ENCODE results near the gene GNAI3. TPM values are rescaled to one million over a fixed set of nuclear protein-coding genes. Genes with fewer than 3 reads are reported as not detected.

GNAI3 gene
- total RNA-seq, 2 experiments from 2014 or later = 3.8 to 6.1 TPM

DNA sequence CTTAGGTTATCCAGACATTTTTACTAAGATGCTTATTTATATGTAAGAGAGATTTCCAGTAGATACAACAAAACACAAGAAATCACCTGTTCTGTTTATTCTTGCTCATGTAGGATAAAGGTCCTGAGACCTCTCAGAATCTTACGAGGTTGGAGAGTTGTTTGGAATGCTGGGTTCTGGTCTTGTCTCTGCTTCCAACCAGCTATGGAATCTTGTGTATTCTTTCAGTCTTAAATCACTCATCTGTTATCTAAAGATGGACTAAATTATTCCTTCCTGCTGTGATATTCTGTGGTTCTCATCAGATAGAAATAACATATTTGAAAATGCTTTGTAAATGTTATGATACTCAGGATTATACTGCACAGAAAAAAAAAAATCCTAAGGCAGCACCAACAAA, 49.7 kb downstream of the GNAI3 start:
- no peaks in the 10 kb centered on the region for H3K9me3 ChIP-seq (ENCODE audit: low read length)
- BruUV-seq (replicated peaks) = no TSS peak

DNA sequence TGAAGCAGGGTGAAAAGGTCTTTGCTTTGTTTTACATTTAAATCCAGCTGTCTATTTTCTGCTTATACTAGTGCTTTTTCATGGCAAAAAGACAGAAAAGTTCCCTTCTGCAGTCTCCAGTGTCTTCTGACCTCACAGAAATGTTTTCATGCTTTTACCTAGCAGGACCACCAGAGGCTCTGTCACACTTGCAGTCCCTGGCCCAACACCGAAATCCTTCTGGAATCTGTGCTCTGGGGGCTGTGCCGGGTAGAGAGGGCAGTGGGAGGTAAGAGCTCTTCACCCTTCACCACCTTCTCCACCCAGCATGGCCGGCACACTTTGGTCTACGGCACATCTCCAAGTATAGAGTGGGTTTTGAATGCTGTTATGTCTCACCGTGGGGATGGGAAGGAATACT, 50.2 kb downstream of the GNAI3 start:
- ChIA-PET CTCF (ENCODE audit: unreplicated experiment) (no interaction called here), POLR2A (interaction anchor here (0.5 kb wide), 1 partner anchor 403 kb away, joined by 3 read pairs; no protein-coding TSS in a partner anchor)
- TF ChIP-seq EZH2phosphoT487 (IDR thresholded peaks at IDR 0.05; ENCODE audit: borderline replicate concordance, low read depth, low read length) = no peak
- TF ChIP-seq, protein P1, sequence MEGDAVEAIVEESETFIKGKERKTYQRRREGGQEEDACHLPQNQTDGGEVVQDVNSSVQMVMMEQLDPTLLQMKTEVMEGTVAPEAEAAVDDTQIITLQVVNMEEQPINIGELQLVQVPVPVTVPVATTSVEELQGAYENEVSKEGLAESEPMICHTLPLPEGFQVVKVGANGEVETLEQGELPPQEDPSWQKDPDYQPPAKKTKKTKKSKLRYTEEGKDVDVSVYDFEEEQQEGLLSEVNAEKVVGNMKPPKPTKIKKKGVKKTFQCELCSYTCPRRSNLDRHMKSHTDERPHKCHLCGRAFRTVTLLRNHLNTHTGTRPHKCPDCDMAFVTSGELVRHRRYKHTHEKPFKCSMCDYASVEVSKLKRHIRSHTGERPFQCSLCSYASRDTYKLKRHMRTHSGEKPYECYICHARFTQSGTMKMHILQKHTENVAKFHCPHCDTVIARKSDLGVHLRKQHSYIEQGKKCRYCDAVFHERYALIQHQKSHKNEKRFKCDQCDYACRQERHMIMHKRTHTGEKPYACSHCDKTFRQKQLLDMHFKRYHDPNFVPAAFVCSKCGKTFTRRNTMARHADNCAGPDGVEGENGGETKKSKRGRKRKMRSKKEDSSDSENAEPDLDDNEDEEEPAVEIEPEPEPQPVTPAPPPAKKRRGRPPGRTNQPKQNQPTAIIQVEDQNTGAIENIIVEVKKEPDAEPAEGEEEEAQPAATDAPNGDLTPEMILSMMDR (conservative IDR thresholded peaks at IDR 0.05; ENCODE audit: low read length) = peak; percentile 54
- Histone ChIP-seq H2AFZ (ENCODE audit: low read length) (no peak overlapping the region), H3K9me2 (ENCODE audit: insufficient read depth, low read length) (no peaks in the 10 kb centered on the region), H3K4me3 (ENCODE audit: low read depth, low read length, poor library complexity, severe bottlenecking) (no peak overlapping the region), H3K4me2 (ENCODE audit: low read length) (no peak overlapping the region), H3K4me1 (ENCODE audit: insufficient read depth, low read length, poor library complexity, severe bottlenecking) (no peaks in the 10 kb centered on the region), H3K79me2 (ENCODE audit: insufficient read depth, low read depth, low read length) (no peaks in the 10 kb centered on the region), H3K36me3 (ENCODE audit: insufficient read depth, low read length) (peaks cover 12% of the 10 kb centered on the region), H3K27ac (ENCODE audit: low read depth, low read length, poor library complexity, severe bottlenecking) (no peak overlapping the region), H3K9me3 (ENCODE audit: low read length) (no peaks in the 10 kb centered on the region), H4K20me1 (ENCODE audit: insufficient read depth, low read length) (no peaks in the 10 kb centered on the region)
- intact Hi-C loops (cut with micrococcal nuclease; ENCODE audit: unreplicated experiment) = no loop called here
- no TSS peak for BruUV-seq (replicated peaks)
- no peak for DNase-seq (ENCODE audit: low spot score)

More for the DNA sequence above, 49.7 kb downstream of the GNAI3 start:
- no peak overlapping the region for H3K27ac ChIP-seq (ENCODE audit: low read depth, low read length, poor library complexity, severe bottlenecking)
- CTCF ChIA-PET (ENCODE audit: unreplicated experiment) = no interaction called here
- peaks cover 17% of the 10 kb centered on the region for H3K36me3 ChIP-seq (ENCODE audit: insufficient read depth, low read length)
- POLR2A ChIA-PET = no interaction called here
- H3K4me1 ChIP-seq (ENCODE audit: insufficient read depth, low read length, poor library complexity, severe bottlenecking) = no peaks in the 10 kb centered on the region
- H3K4me3 ChIP-seq (ENCODE audit: low read depth, low read length, poor library complexity, severe bottlenecking) = no peak overlapping the region
- no peak overlapping the region for H2AFZ ChIP-seq (ENCODE audit: low read length)
- DNase-seq (ENCODE audit: low spot score) = no peak
- intact Hi-C loops (cut with micrococcal nuclease; ENCODE audit: unreplicated experiment) = no loop called here
- H3K79me2 ChIP-seq (ENCODE audit: insufficient read depth, low read depth, low read length) = no peaks in the 10 kb centered on the region
- no peak overlapping the region for H3K4me2 ChIP-seq (ENCODE audit: low read length)
- TF ChIP-seq EZH2phosphoT487 (IDR thresholded peaks at IDR 0.05; ENCODE audit: borderline replicate concordance, low read depth, low read length) = no peak
- TF ChIP-seq, protein P1 (conservative IDR thresholded peaks at IDR 0.05; ENCODE audit: low read length) = no peak
- no peaks in the 10 kb centered on the region for H3K9me2 ChIP-seq (ENCODE audit: insufficient read depth, low read length)
- H4K20me1 ChIP-seq (ENCODE audit: insufficient read depth, low read length) = no peaks in the 10 kb centered on the region

DNA sequence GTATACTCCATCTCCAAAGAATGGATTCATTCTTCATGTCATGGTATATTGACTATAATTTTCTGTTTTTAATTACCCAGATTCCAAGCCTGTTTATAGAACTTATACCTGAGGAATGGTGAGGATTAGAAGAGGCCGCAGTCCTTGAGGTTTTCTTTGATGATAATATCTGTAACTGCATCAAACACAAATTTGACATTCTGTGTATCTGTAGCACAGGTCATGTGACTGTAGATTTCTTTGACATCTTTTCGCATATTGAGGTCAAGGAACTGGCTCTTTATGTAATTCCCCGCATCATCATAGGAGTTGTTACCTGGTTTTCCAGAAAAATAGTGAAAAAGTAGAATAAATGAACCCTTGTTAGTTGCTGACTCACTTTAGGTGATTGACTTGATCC, 54.8 kb downstream of the GNAI3 start:
- Histone ChIP-seq H3K79me2 (ENCODE audit: insufficient read depth, low read depth, low read length) (no peaks in the 10 kb centered on the region), H3K4me2 (ENCODE audit: low read length) (no peak overlapping the region), H2AFZ (ENCODE audit: low read length) (no peak overlapping the region), H3K9me2 (ENCODE audit: insufficient read depth, low read length) (no peaks in the 10 kb centered on the region), H3K4me1 (ENCODE audit: insufficient read depth, low read length, poor library complexity, severe bottlenecking) (no peaks in the 10 kb centered on the region), H3K9me3 (ENCODE audit: low read length) (no peaks in the 10 kb centered on the region), H3K4me3 (ENCODE audit: low read depth, low read length, poor library complexity, severe bottlenecking) (no peak overlapping the region), H3K36me3 (ENCODE audit: insufficient read depth, low read length) (no peaks in the 10 kb centered on the region), H4K20me1 (ENCODE audit: insufficient read depth, low read length) (no peaks in the 10 kb centered on the region), H3K27ac (ENCODE audit: low read depth, low read length, poor library complexity, severe bottlenecking) (no peak overlapping the region)
- ChIA-PET POLR2A (no interaction called here), CTCF (ENCODE audit: unreplicated experiment) (no interaction called here)
- TF ChIP-seq, protein P1 (conservative IDR thresholded peaks at IDR 0.05; ENCODE audit: low read length) = no peak
- TF ChIP-seq EZH2phosphoT487 (IDR thresholded peaks at IDR 0.05; ENCODE audit: borderline replicate concordance, low read depth, low read length) = no peak
- DNase-seq (ENCODE audit: low spot score) = no peak
- no TSS peak for BruUV-seq (replicated peaks)
- intact Hi-C loops (cut with micrococcal nuclease; ENCODE audit: unreplicated experiment) = no loop called here

Data from OCI-LY7 (cell line).